Mucosa of rectum (tissue), 2 donors: Measurements from ENCODE around the gene COL27A1.

Experiments used
- H3K27ac ChIP-seq, 2 donors: one replicate each; pipeline ENCODE4 v1.7.0; 2013; ENCODE audit warnings: inconsistent platforms in 2 of 2, low read depth in 2 of 2, low read length in 2 of 2
- H3K27me3 ChIP-seq, 2 donors: one replicate each; pipeline ENCODE4 v1.7.0; 2013; ENCODE audit warnings: low read length in 2 of 2; ENCODE audit not compliant: control insufficient read depth in 2 of 2, insufficient read depth in 2 of 2
- H3K36me3 ChIP-seq, 2 donors: one replicate each; pipeline ENCODE4 v1.7.0; 2013; ENCODE audit warnings: low read length in 2 of 2; ENCODE audit not compliant: control insufficient read depth in 2 of 2, insufficient read depth in 2 of 2
- H3K4me1 ChIP-seq, 2 donors: one replicate each; pipeline ENCODE4 v1.7.0; 2013; ENCODE audit warnings: low read length in 2 of 2, mild to moderate bottlenecking in 1 of 2; ENCODE audit not compliant: control insufficient read depth in 2 of 2, insufficient read depth in 2 of 2
- H3K4me3 ChIP-seq, 2 donors: one replicate each; pipeline ENCODE4 v1.7.0; 2013; ENCODE audit warnings: low read length in 2 of 2
- H3K9ac ChIP-seq, 2 donors: one replicate each; pipeline ENCODE4 v1.7.0; 2013; ENCODE audit warnings: low read length in 2 of 2, low read depth in 1 of 2, mild to moderate bottlenecking in 1 of 2
- H3K9me3 ChIP-seq, 2 donors: one replicate each; pipeline ENCODE4 v1.7.0; 2013; ENCODE audit warnings: low read length in 2 of 2; ENCODE audit not compliant: control insufficient read depth in 2 of 2
- donor health status: healthy.
- donor health status: Normal muscosa, but diverticular disease.

COL27A1 gene

GRCh38 chr9:114335745-114336144 is 180.4 kb downstream of the COL27A1 start:
- H3K4me1 ChIP-seq = no peaks in the 10 kb centered on the region
- H3K4me3 ChIP-seq = no peak overlapping the region
- peaks cover 39 to 51% of the 10 kb centered on the region in 2 donors for H3K36me3 ChIP-seq
- no peaks in the 10 kb centered on the region for H3K27me3 ChIP-seq
- H3K9me3 ChIP-seq = no peaks in the 10 kb centered on the region
- H3K27ac ChIP-seq = no peak overlapping the region
- no peak overlapping the region for H3K9ac ChIP-seq

GRCh38 chr9:114336157-114336556 is 180.8 kb downstream of the COL27A1 start:
- no peak overlapping the region for H3K27ac ChIP-seq
- H3K9me3 ChIP-seq = no peaks in the 10 kb centered on the region
- H3K4me1 ChIP-seq = no peaks in the 10 kb centered on the region
- H3K4me3 ChIP-seq = no peak overlapping the region
- peaks cover 43 to 56% of the 10 kb centered on the region in 2 donors for H3K36me3 ChIP-seq
- no peaks in the 10 kb centered on the region for H3K27me3 ChIP-seq
- no peak overlapping the region for H3K9ac ChIP-seq

- H3K4me3 ChIP-seq = no peak overlapping the region
- H3K27ac ChIP-seq = no peak overlapping the region
- peaks cover 50 to 62% of the 10 kb centered on the region in 2 donors for H3K36me3 ChIP-seq
- H3K27me3 ChIP-seq = no peaks in the 10 kb centered on the region
- H3K4me1 ChIP-seq = no peaks in the 10 kb centered on the region
- no peaks in the 10 kb centered on the region for H3K9me3 ChIP-seq
- no peak overlapping the region for H3K9ac ChIP-seq
Measured at GRCh38 chr9:114336699-114337395, 181.5 kb downstream of the COL27A1 start.

GRCh38 chr9:114338187-114338586 is 182.8 kb downstream of the COL27A1 start:
- no peak overlapping the region for H3K9ac ChIP-seq
- no peaks in the 10 kb centered on the region for H3K27me3 ChIP-seq
- H3K4me1 ChIP-seq = no peaks in the 10 kb centered on the region
- no peaks in the 10 kb centered on the region for H3K9me3 ChIP-seq
- H3K4me3 ChIP-seq = no peak overlapping the region
- H3K36me3 ChIP-seq = peaks cover 60 to 74% of the 10 kb centered on the region in 2 donors
- H3K27ac ChIP-seq = no peak overlapping the region

GRCh38 chr9:114339130-114339908 is 184.0 kb downstream of the COL27A1 start:
- Histone ChIP-seq H3K9me3 (no peaks in the 10 kb centered on the region), H3K27me3 (no peaks in the 10 kb centered on the region), H3K27ac (no peak overlapping the region), H3K36me3 (peaks cover 71 to 86% of the 10 kb centered on the region in 2 donors), H3K4me1 (no peaks in the 10 kb centered on the region), H3K4me3 (no peak overlapping the region), H3K9ac (no peak overlapping the region)

GRCh38 chr9:114341152-114341830 is 186.0 kb downstream of the COL27A1 start:
- H3K27ac ChIP-seq = no peak overlapping the region
- no peaks in the 10 kb centered on the region for H3K9me3 ChIP-seq
- H3K36me3 ChIP-seq = peaks cover 82 to 91% of the 10 kb centered on the region in 2 donors
- H3K27me3 ChIP-seq = no peaks in the 10 kb centered on the region
- H3K4me3 ChIP-seq = no peak overlapping the region
- H3K4me1 ChIP-seq = no peaks in the 10 kb centered on the region
- H3K9ac ChIP-seq = no peak overlapping the region

- Histone ChIP-seq H3K27me3 (no peaks in the 10 kb centered on the region), H3K4me3 (no peak overlapping the region), H3K36me3 (peaks cover 84 to 92% of the 10 kb centered on the region in 2 donors), H3K9me3 (no peaks in the 10 kb centered on the region), H3K4me1 (no peaks in the 10 kb centered on the region), H3K27ac (no peak overlapping the region), H3K9ac (no peak overlapping the region)
Measured at GRCh38 chr9:114341991-114342390, 186.7 kb downstream of the COL27A1 start.

- peaks cover 79 to 87% of the 10 kb centered on the region in 2 donors for H3K36me3 ChIP-seq
- no peak overlapping the region for H3K27ac ChIP-seq
Measured at GRCh38 chr9:114342755-114343440, 187.6 kb downstream of the COL27A1 start.

GRCh38 chr9:114343471-114344187 is 188.3 kb downstream of the COL27A1 start:
- Histone ChIP-seq H3K9me3 (no peaks in the 10 kb centered on the region), H3K27me3 (no peaks in the 10 kb centered on the region), H3K27ac (no peak overlapping the region), H3K36me3 (peaks cover 79 to 87% of the 10 kb centered on the region in 2 donors), H3K9ac (no peak overlapping the region), H3K4me3 (no peak overlapping the region), H3K4me1 (no peaks in the 10 kb centered on the region)

More at GRCh38 chr9:114342755-114343440, 187.6 kb downstream of the COL27A1 start:
- Histone ChIP-seq H3K4me3 (no peak overlapping the region), H3K9me3 (no peaks in the 10 kb centered on the region), H3K9ac (no peak overlapping the region), H3K4me1 (no peaks in the 10 kb centered on the region), H3K27me3 (no peaks in the 10 kb centered on the region)
